ENCODE measurements around the gene RUSF1.
"Not testable (repeated sequence)": the region's sequence is repeated elsewhere in the genome, so short reads cannot be mapped to it uniquely, and the experiment has no call there.

RUSF1 gene

GRCh38 chr16:31487071-31487719 is 21.0 kb downstream of the RUSF1 start:
- DNase-seq (ENCODE audit: low read depth) = no peak

- no peak for DNase-seq (ENCODE audit: low read depth)
These were observed 22.1 kb downstream of the RUSF1 start for GRCh38 chr16:31486045-31486444.

- no peak for DNase-seq (ENCODE audit: low read depth)
These were observed 22.6 kb downstream of the RUSF1 start for GRCh38 chr16:31485571-31485970.

- DNase-seq (ENCODE audit: low read depth) = no peak
These were observed 23.6 kb downstream of the RUSF1 start for GRCh38 chr16:31484491-31485171.

- not testable (repeated sequence) for DNase-seq (ENCODE audit: low read depth)
These were observed 24.1 kb downstream of the RUSF1 start for GRCh38 chr16:31484048-31484447.

- DNase-seq (ENCODE audit: low read depth) = no peak
These were observed 25.1 kb downstream of the RUSF1 start, which contains the start of gene SLC5A2 for GRCh38 chr16:31483081-31483480. Gene SLC5A2, plus strand, starts transcription at chr16:31483123. Its CDS starts 14 bp downstream, at chr16:31483137.

- DNase-seq (ENCODE audit: low read depth) = no peak
These were observed 27.2 kb downstream of the RUSF1 start for GRCh38 chr16:31480851-31481536.

GRCh38 chr16:31479751-31480150 is 28.4 kb downstream of the RUSF1 start:
- DNase-seq (ENCODE audit: low read depth) = no peak

GRCh38 chr16:31478956-31479355 is 29.2 kb downstream of the RUSF1 start:
- no peak for DNase-seq (ENCODE audit: low read depth)

- DNase-seq (ENCODE audit: low read depth) = no peak
These were observed 30.7 kb downstream of the RUSF1 start for GRCh38 chr16:31477220-31478216.

- peak; percentile 80 for DNase-seq (ENCODE audit: low read depth)
These were observed 31.6 kb downstream of the RUSF1 start for GRCh38 chr16:31476303-31477219.

- DNase-seq (ENCODE audit: low read depth) = no peak
These were observed 32.3 kb downstream of the RUSF1 start for GRCh38 chr16:31475946-31476302.

GRCh38 chr16:31474773-31475738 is 33.1 kb downstream of the RUSF1 start:
- DNase-seq (ENCODE audit: low read depth) = no peak

- DNase-seq (ENCODE audit: low read depth) = no peak
These were observed 33.9 kb downstream of the RUSF1 start for GRCh38 chr16:31474173-31474714.

- DNase-seq (ENCODE audit: low read depth) = no peak
These were observed 34.8 kb downstream of the RUSF1 start for GRCh38 chr16:31473264-31473984.

GRCh38 chr16:31472709-31473203 is 35.4 kb downstream of the RUSF1 start:
- no peak for DNase-seq (ENCODE audit: low read depth)

- DNase-seq (ENCODE audit: low read depth) = no peak
These were observed 36.1 kb downstream of the RUSF1 start, which contains the start of gene TGFB1I1 for GRCh38 chr16:31471875-31472708. Gene TGFB1I1, plus strand, starts transcription at chr16:31472152. Its CDS starts 37 bp downstream, at chr16:31472189.
